HEK293 (cell line): Measurements from ENCODE around the gene KPNA6.

ENCODE experiments used
- CTCF ChIA-PET: fragments of 350-600 bp; formaldehyde crosslinking; extraction: SDS; loops from one replicate; lab custom pipeline; 2021; ENCODE audit warnings: antibody characterized with exemption; lab: Yijun Ruan, JAX
- POLR2A ChIA-PET: fragments of 300-600 bp; formaldehyde crosslinking; extraction: SDS; loops from one replicate; lab custom pipeline; 2020; ENCODE audit warnings: antibody characterized with exemption, inconsistent platforms; lab: Yijun Ruan, JAX
- H3K27ac ChIP-seq: fragments of 200-500 bp; sonication (Bioruptor generic); 2 replicates; pipeline ENCODE4 v1.5.1; 2014; ENCODE audit warnings: low read depth, low read length, control low read depth, inconsistent platforms; ENCODE audit errors: extremely low read depth
- H3K36me3 ChIP-seq, 2 experiments: fragments of 200-500 bp in 1 of 2; sonication (Bioruptor generic) in 1 of 2; 1 replicate in 1 of 2; 2 replicates in 1 of 2; pipeline ENCODE4 v1.5.1; 2014 to 2017; ENCODE audit warnings: inconsistent platforms in 2 of 2, low read length in 2 of 2; ENCODE audit not compliant: control insufficient read depth in 2 of 2, insufficient read depth in 1 of 2
- H3K4me1 ChIP-seq: fragments of 200-500 bp; sonication (Bioruptor generic); 2 replicates; pipeline ENCODE4 v1.5.1; 2014; ENCODE audit warnings: mild to moderate bottlenecking, low read length, inconsistent platforms; ENCODE audit not compliant: control insufficient read depth, insufficient read depth
- H3K4me3 ChIP-seq: 2 replicates; pipeline ENCODE4 v1.5.1; 2011; ENCODE audit warnings: low read depth, mild to moderate bottlenecking, control low read depth, low read length, moderate library complexity
- H3K9me3 ChIP-seq: fragments of 200-500 bp; sonication (Bioruptor generic); 2 replicates; pipeline ENCODE4 v1.5.1; 2014; ENCODE audit warnings: low read depth, low read length, inconsistent platforms; ENCODE audit not compliant: control insufficient read depth, insufficient read depth
- GFI1B ChIP-seq: fragments of 450-650 bp; formaldehyde crosslinking; IDR thresholded peaks from 2 replicates; pipeline ENCODE4 v1.5.1; 2016; ENCODE audit warnings: missing biosample characterization, missing genetic modification characterization
- PRDM4 ChIP-seq: fragments of 450-650 bp; formaldehyde crosslinking; IDR thresholded peaks from 2 replicates; pipeline ENCODE4 v1.5.1; 2017; ENCODE audit warnings: missing biosample characterization, missing genetic modification characterization
- SP7 ChIP-seq: fragments of 450-650 bp; formaldehyde crosslinking; IDR thresholded peaks from 2 replicates; pipeline ENCODE4 v1.5.1; 2016; ENCODE audit warnings: missing biosample characterization, missing genetic modification characterization
- ZFP3 ChIP-seq: fragments of 450-650 bp; formaldehyde crosslinking; IDR thresholded peaks from 2 replicates; pipeline ENCODE4 v1.5.1; 2016; ENCODE audit warnings: low read depth, missing biosample characterization, missing genetic modification characterization
- ZIC2 ChIP-seq: fragments of 450-650 bp; formaldehyde crosslinking; IDR thresholded peaks from 2 replicates; pipeline ENCODE4 v1.5.1; 2016; ENCODE audit warnings: missing biosample characterization, missing genetic modification characterization
- ZNF133 ChIP-seq: fragments of 450-650 bp; formaldehyde crosslinking; IDR thresholded peaks from 2 replicates; pipeline ENCODE4 v1.5.1; 2016; ENCODE audit warnings: missing biosample characterization, missing genetic modification characterization
- ZNF211 ChIP-seq: fragments of 450-650 bp; formaldehyde crosslinking; IDR thresholded peaks from 2 replicates; pipeline ENCODE4 v1.5.1; 2016; ENCODE audit warnings: low read depth, missing biosample characterization, missing genetic modification characterization
- ZNF292 ChIP-seq: fragments of 450-650 bp; formaldehyde crosslinking; IDR thresholded peaks from 2 replicates; pipeline ENCODE4 v1.5.1; 2016; ENCODE audit warnings: low read depth, missing biosample characterization, missing genetic modification characterization, borderline replicate concordance
- ZNF362 ChIP-seq: fragments of 450-650 bp; formaldehyde crosslinking; IDR thresholded peaks from 2 replicates; pipeline ENCODE4 v1.5.1; 2016; ENCODE audit warnings: missing biosample characterization, missing genetic modification characterization
- ZNF416 ChIP-seq: fragments of 450-650 bp; formaldehyde crosslinking; IDR thresholded peaks from 2 replicates; pipeline ENCODE4 v1.5.1; 2016; ENCODE audit warnings: missing biosample characterization, missing genetic modification characterization
- ZNF555 ChIP-seq: fragments of 450-650 bp; formaldehyde crosslinking; conservative IDR thresholded peaks from 2 replicates; pipeline ENCODE4 v1.5.1; 2017; ENCODE audit warnings: missing biosample characterization, mild to moderate bottlenecking, missing genetic modification characterization, inconsistent platforms
- ZNF561 ChIP-seq: fragments of 450-650 bp; IDR thresholded peaks from 2 replicates; pipeline ENCODE4 v1.5.1; 2018; ENCODE audit warnings: missing biosample characterization, missing genetic modification characterization, borderline replicate concordance
- ZNF768 ChIP-seq: fragments of 450-650 bp; formaldehyde crosslinking; IDR thresholded peaks from 2 replicates; pipeline ENCODE4 v1.5.1; 2018; ENCODE audit warnings: missing biosample characterization, mild to moderate bottlenecking, missing genetic modification characterization
- TF ChIP-seq, protein P1 (sequence below): fragments of 450-650 bp; formaldehyde crosslinking; IDR thresholded peaks from 2 replicates; pipeline ENCODE4 v1.5.1; 2017; ENCODE audit warnings: missing biosample characterization, missing genetic modification characterization
- TF ChIP-seq, protein P2 (sequence below): fragments of 450-650 bp; formaldehyde crosslinking; IDR thresholded peaks from 2 replicates; pipeline ENCODE4 v1.5.1; 2016; ENCODE audit warnings: missing biosample characterization, missing genetic modification characterization
- TF ChIP-seq, protein P3 (sequence below): fragments of 450-650 bp; formaldehyde crosslinking; IDR thresholded peaks from 2 replicates; pipeline ENCODE4 v1.5.1; 2016; ENCODE audit warnings: missing biosample characterization, missing genetic modification characterization

Gene KPNA6

GRCh38 chr1:32224285-32224684, 116.4 kb downstream of the KPNA6 start:
- POLR2A ChIA-PET, result interaction anchor here (1.1 to 1.5 kb wide), 3 partner anchors 15 to 108 kb away, joined by 3 read pairs; no protein-coding TSS in a partner anchor
- H3K36me3 ChIP-seq, result peaks cover 36 to 77% of the 10 kb centered on the region in 2 experiments
- TF ChIP-seq ZNF768 (no peak), ZNF133 (no peak), ZIC2 (tag by site-specific recombination) (no peak), SP7 (tag by site-specific recombination) (no peak), GFI1B (tag by site-specific recombination) (no peak), ZFP3 (tag by site-specific recombination) (no peak), ZNF362 (tag by site-specific recombination) (no peak), PRDM4 (tag by site-specific recombination) (no peak), ZNF416 (no peak), ZNF211 (tag by site-specific recombination) (no peak), ZNF292 (tag by site-specific recombination) (no peak), ZNF561 (tag by site-specific recombination) (no peak), ZNF555 (tag by site-specific recombination) (no peak)
- TF ChIP-seq, protein P1, sequence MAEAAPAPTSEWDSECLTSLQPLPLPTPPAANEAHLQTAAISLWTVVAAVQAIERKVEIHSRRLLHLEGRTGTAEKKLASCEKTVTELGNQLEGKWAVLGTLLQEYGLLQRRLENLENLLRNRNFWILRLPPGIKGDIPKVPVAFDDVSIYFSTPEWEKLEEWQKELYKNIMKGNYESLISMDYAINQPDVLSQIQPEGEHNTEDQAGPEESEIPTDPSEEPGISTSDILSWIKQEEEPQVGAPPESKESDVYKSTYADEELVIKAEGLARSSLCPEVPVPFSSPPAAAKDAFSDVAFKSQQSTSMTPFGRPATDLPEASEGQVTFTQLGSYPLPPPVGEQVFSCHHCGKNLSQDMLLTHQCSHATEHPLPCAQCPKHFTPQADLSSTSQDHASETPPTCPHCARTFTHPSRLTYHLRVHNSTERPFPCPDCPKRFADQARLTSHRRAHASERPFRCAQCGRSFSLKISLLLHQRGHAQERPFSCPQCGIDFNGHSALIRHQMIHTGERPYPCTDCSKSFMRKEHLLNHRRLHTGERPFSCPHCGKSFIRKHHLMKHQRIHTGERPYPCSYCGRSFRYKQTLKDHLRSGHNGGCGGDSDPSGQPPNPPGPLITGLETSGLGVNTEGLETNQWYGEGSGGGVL, result no peak
- TF ChIP-seq, protein P2, sequence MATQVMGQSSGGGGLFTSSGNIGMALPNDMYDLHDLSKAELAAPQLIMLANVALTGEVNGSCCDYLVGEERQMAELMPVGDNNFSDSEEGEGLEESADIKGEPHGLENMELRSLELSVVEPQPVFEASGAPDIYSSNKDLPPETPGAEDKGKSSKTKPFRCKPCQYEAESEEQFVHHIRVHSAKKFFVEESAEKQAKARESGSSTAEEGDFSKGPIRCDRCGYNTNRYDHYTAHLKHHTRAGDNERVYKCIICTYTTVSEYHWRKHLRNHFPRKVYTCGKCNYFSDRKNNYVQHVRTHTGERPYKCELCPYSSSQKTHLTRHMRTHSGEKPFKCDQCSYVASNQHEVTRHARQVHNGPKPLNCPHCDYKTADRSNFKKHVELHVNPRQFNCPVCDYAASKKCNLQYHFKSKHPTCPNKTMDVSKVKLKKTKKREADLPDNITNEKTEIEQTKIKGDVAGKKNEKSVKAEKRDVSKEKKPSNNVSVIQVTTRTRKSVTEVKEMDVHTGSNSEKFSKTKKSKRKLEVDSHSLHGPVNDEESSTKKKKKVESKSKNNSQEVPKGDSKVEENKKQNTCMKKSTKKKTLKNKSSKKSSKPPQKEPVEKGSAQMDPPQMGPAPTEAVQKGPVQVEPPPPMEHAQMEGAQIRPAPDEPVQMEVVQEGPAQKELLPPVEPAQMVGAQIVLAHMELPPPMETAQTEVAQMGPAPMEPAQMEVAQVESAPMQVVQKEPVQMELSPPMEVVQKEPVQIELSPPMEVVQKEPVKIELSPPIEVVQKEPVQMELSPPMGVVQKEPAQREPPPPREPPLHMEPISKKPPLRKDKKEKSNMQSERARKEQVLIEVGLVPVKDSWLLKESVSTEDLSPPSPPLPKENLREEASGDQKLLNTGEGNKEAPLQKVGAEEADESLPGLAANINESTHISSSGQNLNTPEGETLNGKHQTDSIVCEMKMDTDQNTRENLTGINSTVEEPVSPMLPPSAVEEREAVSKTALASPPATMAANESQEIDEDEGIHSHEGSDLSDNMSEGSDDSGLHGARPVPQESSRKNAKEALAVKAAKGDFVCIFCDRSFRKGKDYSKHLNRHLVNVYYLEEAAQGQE (tag by site-specific recombination), result no peak
- TF ChIP-seq, protein P3, sequence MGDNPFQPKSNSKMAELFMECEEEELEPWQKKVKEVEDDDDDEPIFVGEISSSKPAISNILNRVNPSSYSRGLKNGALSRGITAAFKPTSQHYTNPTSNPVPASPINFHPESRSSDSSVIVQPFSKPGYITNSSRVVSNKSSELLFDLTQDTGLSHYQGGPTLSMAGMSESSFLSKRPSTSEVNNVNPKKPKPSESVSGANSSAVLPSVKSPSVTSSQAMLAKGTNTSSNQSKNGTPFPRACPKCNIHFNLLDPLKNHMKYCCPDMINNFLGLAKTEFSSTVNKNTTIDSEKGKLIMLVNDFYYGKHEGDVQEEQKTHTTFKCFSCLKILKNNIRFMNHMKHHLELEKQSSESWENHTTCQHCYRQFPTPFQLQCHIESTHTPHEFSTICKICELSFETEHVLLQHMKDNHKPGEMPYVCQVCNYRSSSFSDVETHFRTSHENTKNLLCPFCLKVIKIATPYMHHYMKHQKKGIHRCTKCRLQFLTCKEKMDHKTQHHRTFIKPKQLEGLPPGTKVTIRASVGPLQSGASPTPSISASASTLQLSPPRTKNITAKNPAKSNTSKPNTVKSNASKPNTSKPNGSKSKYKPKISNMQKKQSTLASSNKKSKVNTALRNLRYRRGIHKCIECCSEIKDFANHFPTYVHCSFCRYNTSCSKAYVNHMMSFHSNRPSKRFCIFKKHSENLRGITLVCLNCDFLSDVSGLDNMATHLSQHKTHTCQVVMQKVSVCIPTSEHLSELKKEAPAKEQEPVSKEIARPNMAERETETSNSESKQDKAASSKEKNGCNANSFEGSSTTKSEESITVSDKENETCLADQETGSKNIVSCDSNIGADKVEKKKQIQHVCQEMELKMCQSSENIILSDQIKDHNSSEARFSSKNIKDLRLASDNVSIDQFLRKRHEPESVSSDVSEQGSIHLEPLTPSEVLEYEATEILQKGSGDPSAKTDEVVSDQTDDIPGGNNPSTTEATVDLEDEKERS, result no peak
- CTCF ChIA-PET, result interaction anchor here (1.2 to 2.4 kb wide), 2 partner anchors 9 to 24 kb away, joined by 4 to 12 read pairs; no protein-coding TSS in a partner anchor
- peaks cover 2% of the 10 kb centered on the region; the same call in 1 of the 2 replicates for H3K4me1 ChIP-seq
- H3K27ac ChIP-seq, result no peak overlapping the region
- no peak overlapping the region for H3K4me3 ChIP-seq
- H3K9me3 ChIP-seq, result no peaks in the 10 kb centered on the region
